Smooth muscle cell of the coronary artery (primary cell): ENCODE measurements around the gene PPFIA4. TPM values are rescaled to one million over a fixed set of nuclear protein-coding genes. Genes with fewer than 3 reads are reported as not detected.

ENCODE experiments used
- total RNA-seq: library from RNA; depleted of rRNA; stranded (reverse); fragments of >200 nt; gene quantifications from 2 replicates; pipeline ENCODE4 v1.2.3, GENCODE V29; 2014; ENCODE audit warnings: low replicate concordance

PPFIA4 gene
- total RNA-seq: 3.6 and 22.6 TPM in 2 replicates

GRCh38 chr1:203026031-203026665 lies at the start of gene PPFIA4:
PPFIA4 (plus strand) TSS chr1:203026491; CDS start chr1:203039009, 12,518 bp downstream.

GRCh38 chr1:203006948-203007871 lies 19.1 kb upstream of the PPFIA4 start, which contains the start of gene TMEM183A:
TMEM183A (plus strand) TSS chr1:203007374; CDS start chr1:203007466, 92 bp downstream.

GRCh38 chr1:203085528-203086406 lies 59.5 kb downstream of the PPFIA4 start, which contains the start of gene MYOG:
MYOG (minus strand) TSS chr1:203086012; CDS start chr1:203085961, 51 bp downstream.

GRCh38 chr1:203127666-203128430 lies 101.6 kb downstream of the PPFIA4 start, which contains the start of gene ADORA1:
ADORA1 (plus strand) TSS chr1:203127726; CDS start chr1:203128842, 1,116 bp downstream.

Other genes with a start within 250 kb of the PPFIA4 start
- gene KDM5B, start 218.1 kb upstream of the PPFIA4 start, total RNA-seq: 55.0 and 64.0 TPM in 2 replicates
- 0.30 TPM in 1 of 2 replicates, not detected in the other for gene PCAT6, start 215.5 kb upstream of the PPFIA4 start, total RNA-seq
- 5.7 and 8.2 TPM in 2 replicates for gene RABIF, start 137.3 kb upstream of the PPFIA4 start, total RNA-seq
- 27.1 and 42.2 TPM in 2 replicates for gene KLHL12, start 99.3 kb upstream of the PPFIA4 start, total RNA-seq
- gene ADIPOR1, start 68.2 kb upstream of the PPFIA4 start, total RNA-seq: 94.3 and 141 TPM in 2 replicates
- gene CYB5R1, start 59.2 kb upstream of the PPFIA4 start, total RNA-seq: 55.0 and 58.0 TPM in 2 replicates
- gene TMEM183A, start 19.1 kb upstream of the PPFIA4 start, total RNA-seq: 72.4 and 84.7 TPM in 2 replicates
- gene MYOG, start 59.5 kb downstream of the PPFIA4 start, total RNA-seq: not detected in 2 replicates
- gene ADORA1, start 101.2 kb downstream of the PPFIA4 start, total RNA-seq: under 0.01 and 14.6 TPM in 2 replicates
- gene MYBPH, start 149.3 kb downstream of the PPFIA4 start, total RNA-seq: 0.35 TPM in 1 of 2 replicates, not detected in the other
- 0.15 and 231 TPM in 2 replicates for gene CHI3L1, start 160.2 kb downstream of the PPFIA4 start, total RNA-seq
- gene CHIT1, start 203.2 kb downstream of the PPFIA4 start, total RNA-seq: under 0.01 and 0.70 TPM in 2 replicates